ENCODE measurements around the gene SLC2A5.

The SLC2A5 gene

DNA sequence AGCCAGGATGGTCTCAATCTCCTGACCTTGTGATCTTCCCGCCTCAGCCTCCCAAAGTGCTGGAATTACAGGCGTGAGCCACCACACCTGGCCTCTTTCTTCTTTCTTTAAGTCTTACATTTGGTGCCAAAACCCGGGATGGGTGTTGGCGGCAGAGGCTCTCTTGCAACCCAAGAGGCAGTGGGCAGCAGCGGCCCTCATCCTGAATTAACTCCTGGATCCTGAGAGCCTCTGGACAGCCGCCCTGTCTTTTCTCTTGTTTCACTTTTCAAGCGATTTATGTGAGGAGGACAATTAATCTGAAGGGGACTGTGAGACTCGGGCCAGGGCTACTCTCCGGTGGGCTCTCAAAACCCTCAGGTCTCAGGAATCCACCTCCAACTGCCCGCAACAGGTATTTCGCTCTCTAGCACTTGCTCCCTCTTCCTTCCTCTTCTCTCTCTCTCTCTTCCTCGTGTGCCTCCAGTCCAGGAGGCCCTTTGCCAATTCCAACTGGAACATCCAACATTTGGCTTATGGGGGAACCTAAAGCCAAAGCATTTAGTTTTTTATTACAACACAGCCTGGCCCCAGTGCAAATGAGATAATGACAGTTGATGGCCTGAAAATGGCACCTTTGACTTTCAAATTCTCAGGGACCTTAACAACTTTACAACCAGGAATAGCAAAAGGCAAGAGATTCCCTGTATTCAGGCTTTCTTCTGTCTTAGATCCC lies 18.1 kb upstream of the SLC2A5 start:
- DNase-seq: no peak

DNA sequence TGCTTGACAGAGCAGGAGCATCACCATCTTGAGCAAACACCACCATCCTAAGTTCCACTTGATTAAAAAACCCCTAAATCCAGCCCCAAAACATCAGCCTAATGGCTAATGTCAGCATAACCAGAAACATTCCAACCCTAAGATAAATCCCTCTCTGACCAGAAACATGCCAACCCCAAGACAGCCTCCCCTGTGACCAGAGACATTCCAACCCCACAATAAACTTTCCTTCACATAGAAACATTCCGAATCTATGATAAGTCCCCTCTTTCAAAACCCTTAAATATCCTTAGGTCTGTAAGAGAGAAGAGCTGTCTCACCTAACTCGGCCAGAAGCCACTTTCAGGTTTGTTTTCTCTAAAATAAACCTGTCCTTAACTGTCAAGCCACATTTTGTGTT lies 17.4 kb upstream of the SLC2A5 start:
- no peak for DNase-seq

DNA sequence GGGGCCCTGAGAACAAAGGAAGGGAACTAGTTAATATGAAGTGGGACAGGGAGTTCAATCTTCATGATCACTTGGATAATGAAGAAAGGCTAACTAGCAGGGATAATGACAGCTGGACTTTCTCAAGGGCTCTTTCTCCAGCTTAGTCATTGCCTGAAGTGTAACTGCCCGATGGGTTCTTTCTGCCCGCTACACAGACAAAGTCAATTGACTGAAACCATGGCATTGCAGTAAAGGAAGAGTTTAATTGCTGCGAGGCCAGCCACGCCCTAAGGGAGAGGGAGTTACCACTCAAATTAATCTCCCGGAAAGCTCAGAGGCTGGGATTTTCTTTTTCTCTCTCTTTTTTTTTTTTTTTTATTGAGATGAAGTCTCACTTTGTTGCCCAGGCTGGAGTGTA lies 16.6 kb upstream of the SLC2A5 start:
- DNase-seq: no peak

DNA sequence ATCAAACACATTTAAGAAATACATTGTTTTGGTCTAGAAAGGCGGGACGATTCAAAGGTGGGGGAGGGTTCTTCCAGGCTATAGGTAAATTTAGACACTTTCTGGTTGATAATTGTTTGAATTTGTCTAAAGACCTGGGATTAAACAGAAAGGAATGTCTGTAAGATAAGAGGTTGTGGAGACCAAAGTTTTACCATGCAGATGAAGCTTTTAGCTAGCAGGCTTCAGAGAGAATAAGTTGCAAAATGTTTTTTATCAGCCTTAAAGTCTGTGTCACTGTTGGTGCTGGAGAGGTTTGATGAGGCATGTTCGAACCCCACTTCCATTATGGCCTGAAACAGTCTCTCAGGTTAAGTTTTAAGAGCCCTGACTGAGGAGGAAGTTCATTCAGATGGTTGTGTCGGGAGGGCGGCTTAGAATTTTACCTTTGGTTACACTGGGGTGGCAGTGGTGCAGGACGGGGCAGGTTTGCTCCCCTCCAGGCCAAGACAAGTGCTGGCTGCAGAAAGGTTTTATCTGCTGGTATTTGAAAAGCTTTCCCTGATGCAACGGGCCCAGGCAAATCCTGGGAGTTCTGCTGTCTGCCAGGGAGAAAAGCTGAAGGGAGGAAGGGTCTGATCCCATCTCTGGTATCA lies 16.0 kb upstream of the SLC2A5 start:
- no peak for DNase-seq

DNA sequence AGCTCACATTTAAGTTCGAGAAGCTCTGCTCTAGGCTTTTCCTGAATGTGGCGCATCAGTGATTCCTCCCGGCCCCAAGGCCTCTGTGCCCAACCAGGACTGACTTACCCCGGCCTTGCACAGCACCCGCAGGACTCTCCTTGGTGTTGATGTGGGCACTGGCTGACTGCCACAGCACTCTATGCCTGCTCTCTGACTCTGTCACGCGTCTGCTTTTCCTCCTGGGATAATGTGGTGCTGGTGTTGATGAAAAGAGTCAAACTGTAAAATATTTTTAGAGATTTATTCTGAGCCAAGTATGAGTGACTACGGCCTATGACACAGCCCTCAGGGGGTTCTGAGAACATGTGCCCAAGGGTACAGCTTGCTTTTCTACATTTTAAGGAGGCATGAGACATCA lies 15.5 kb upstream of the SLC2A5 start:
- DNase-seq: no peak

DNA sequence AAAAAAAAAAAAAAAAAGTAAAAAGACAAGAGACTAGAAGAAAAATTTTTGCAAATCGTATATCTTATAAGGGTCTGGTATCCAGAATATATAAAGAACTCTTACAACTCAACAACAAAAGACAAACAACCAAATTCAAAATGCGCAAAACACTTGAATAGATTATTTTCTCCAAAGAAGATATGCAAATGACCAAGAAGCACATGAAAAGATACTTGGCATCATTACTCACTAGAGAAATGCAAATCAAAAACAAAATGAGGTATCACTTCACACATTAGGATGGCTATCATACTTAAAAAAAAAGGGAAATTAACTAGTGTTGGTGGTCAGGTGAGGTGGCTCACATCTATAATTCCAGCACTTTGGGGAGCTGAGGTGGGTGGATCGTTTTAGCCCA lies 12.0 kb upstream of the SLC2A5 start:
- no peak for DNase-seq

DNA sequence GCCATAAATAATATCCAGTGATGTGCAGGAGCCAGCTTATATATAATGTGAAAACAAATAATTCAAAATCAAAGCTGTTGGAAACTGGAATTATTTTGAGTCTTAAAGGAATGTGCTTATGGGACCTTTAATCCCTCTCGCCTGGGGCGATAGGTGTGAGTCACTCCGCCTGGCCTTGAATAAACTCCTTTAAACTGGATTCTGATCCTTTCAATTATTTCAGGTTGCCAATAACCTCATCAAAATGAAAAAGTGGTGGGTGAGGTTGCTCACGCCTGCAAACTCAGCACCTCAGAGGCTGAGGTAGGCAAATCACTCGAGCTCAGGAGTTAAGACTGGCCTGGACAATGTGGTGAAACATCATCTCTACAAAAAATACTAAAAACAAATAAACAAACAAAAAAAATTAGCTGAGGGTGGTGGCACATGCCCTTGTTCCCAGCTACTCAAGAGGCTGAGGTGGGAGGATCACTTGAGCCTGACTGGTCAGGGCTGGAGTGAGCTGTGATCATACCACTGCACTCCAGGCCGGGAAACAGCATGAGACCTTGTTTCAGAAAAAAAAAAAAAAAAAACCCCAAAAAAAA lies 11.4 kb upstream of the SLC2A5 start:
- no peak for DNase-seq

DNA sequence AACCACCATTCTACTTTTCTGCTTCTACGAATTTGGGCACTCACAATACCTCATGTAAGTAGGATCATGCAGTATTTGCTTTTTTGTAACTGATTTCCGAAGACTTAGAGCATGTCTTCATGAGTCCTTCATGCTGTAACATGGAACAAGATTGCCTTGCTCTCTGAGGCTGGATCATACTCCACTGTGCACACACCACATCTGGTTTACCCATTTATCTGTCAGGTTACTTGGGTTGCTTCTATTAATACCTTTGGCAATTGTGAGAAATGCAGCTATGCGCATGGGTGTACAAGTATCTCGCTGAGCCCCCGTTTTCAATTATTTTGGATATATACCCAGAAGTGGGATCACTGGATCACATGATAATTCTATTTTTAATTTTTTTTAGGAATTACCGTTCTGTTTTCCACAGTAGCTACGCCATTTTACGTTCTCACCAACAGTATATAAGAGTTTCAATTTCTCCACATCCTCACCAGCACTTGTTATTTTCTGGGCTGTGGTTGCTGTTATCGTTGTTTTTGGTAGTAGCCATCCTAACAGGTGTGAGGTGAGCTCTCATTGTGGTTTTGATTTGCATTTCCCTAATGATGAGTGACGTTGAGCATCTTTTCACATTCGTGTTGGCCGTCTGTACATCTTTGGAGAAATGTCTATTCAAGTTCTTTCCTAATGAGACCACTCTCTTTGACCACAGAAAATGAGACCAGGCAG lies 10.7 kb upstream of the SLC2A5 start:
- DNase-seq: no peak

DNA sequence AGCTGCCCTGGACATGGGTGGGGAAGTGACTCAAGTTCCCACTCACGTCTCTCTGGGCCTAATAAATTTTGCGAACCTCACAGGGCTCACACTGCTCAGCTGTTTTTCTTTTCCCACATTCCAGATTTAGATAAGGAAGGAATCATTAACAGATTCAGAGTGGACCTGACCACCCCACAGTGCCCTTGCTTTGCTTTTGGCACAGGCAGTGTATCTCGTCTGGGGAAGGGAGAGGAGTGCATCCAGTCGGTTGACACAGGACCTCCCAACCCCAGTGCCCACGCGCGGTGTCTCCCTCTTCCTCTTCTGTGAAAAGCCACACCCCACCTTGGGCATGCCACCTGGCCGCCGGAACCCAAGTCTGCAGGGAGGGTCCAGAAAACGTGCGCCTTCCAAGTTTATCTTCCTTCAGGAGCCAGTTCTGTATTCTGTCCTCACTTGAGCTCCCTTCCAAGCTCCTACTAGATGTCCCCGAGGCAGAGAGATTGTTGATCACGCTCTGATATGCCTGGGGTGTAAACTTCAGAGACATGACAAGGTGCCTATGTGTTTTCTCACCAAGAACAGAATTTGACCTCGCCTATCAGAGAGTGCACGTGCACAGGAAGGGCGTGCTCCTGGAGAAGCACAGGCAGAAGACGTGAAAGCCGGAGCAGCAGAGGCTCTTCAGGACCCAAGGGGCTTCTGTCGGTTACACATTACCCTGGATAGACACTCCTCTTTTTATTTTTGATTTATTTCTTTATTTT lies 9.5 kb upstream of the SLC2A5 start:
- DNase-seq: no peak

DNA sequence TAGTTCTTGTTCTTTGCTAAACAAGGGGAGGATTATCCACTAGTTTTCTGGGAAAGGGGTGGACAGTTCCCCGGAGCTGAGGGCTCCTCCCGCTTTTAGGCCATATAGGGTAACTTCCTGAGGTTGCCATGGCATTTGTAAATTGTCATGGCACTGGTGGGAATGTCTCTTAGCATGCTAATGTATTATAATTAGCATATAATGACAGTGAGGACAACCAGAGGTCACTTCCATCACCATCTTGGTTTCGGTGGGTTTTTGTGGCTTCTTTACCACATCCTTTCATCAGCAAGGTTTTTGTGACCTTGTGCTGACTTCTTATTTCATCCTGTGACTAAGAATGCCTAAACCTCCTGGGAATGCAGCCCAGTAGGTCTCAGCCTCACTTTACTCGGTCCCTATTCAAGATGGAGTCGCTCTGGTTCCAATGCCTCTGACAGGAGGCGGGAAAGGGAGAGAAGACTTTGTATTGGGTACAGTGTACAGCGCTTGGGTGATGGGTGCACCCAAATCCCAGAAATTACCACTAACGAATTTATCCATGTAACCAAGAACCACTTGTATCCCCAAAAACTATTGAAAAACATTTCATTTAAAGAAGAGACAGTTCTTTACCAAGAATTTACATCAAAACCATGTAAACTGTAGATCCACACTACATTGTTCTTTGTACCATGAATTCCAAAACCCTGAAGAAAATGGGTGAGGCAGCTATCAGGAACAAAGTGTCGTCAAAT lies 8.7 kb upstream of the SLC2A5 start:
- DNase-seq: no peak

DNA sequence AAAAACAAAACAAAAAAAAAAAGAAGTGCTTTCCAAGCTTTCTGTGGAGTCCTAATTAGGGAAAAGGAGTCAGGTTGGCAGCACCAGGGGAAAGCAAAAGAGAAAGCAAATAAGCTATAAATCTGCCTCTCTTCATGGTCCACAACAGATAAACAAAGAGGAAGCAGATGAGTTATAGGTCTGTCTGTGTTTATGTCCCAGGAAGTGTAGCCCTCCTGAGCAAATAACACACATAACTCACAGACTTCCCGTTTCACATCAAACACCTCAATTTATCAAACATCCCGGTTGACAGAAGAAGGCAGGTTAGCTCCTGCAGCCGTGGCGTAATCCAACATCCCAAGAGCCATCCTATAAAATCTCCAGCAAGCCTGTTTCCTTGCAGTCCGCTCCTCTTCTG lies 5.6 kb upstream of the SLC2A5 start:
- no peak for DNase-seq

DNA sequence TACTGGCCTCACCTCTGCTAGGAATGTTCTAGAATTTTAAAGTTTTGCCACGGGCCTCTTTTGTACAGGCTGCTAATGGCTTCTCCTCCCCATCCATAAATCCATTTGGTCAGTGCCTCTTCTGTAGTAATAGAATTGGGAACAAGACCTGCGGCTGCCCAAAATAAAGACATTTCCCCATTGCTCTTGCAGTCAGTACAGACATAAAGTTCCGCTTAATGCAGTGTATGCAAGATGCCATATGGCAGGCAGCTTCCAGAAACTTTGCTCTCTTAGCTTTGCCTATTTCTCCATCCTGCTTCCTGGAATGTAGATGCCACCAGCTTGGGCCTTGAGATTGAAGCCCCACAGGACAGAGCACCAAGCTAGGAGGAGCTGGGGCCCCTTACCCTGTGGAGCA lies 3.7 kb upstream of the SLC2A5 start:
- DNase-seq: no peak

DNA sequence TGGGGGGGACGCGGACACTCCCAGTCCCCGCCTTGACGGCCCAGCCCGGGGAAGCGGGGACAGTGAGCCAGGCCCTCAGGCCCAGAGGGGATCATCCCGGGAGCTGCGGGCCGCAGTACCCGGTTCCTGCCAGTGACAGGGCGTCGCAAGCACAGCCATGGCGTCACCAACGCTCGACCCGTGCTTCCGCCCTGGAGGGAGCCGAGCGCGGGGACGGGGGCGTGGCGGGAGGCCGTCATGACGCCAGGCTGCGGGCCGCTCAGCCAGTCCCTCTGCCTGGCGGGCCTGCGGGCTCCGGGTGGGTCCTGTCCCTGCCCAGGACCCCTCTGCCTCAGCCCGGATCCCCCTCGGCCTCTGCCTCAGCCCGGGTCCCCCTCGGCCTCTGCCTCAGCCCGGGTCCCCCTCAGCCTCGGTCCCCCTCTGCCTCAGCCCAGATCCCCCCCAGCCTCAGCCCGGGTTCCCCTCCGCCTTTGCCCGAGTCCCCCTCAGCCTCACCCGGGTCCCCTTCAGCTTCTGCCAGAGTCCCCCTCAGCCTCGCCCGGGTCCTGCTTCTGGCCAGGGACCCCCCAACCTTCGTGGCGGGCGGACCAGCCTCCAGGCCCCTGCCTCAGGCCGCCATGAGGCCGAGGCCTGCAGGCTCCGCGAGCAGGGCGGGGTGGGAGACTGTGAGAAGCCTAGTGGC lies 2.3 kb upstream of the SLC2A5 start:
- DNase-seq: no peak

DNA sequence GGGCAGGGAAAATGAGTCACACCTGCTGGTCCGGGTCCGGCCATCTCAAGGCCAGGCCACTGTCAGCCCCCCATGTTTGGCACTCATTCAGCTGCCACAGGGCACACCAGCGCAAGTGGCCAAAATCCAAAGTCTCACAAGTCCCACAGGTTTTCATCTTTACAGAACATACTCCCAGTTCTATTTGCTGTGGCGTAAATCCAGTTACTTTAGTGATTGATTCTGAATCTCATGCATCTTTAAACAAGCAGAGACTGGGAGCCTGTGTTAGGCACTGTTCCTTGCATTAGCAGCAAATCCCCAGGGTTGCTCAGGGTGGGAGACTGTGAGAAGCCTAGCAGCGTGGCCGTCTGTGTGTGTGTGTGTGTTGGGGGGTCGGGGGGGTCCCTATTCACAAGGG lies 1.1 kb upstream of the SLC2A5 start:
- DNase-seq: no peak

DNA sequence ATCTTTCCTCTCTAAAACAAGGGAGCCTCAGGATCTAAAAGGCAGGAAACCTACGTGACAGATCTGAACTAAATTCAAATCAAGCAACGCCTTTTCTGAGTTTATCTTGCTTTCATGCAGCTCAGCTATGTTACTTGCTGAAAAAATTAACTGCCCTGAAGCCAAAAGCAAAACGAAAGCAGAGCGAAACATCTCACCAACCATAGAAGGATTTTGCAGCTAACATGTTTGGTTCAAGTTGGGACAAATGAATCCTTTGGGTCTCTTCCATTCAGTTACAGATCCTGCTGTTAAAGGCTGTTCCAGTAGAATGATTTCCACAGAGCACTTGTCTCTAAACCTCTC lies 482 bp downstream of the SLC2A5 start:
- no peak for DNase-seq

DNA sequence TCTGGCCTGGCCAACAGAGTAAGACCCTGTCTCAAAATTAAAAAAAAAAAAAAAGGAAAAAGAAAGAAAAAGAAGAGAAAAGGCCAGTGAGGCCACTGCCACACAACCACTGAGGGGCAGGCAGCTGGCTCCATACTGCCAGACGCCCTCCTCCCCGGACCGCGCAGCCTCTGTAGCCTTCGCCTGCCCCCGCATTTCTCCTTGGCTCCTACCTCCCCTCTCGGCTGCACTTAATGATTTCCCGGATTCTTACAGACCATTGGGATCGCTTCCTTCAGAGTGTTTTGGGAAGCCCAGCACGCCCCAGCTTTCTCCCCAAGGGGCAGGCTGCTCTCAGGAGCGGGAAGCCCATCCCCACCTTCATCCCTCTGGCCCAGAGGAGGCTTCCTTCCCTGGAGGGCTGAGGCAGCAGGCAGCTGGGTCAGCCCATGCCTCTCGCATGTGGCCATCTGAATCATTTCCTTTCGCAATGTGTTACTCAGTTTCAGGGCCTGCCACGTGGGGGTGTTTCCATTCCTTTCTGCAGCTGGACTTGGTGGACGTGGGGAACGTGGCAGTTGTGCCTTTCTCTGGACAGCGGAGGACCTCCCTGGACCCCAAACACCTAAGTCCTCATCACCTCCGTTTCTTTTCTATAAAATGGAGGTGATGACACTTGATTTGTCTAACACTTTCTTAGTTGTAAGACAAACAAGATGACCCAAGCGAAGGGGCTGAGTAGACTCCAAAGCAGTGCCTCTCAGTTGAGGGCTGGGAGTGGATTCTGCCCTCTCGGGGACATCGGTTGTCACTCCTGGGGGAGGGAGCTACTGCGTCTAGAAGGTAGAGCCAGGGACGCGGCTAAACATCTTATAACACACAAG lies 2.3 kb downstream of the SLC2A5 start:
- DNase-seq: no peak

DNA sequence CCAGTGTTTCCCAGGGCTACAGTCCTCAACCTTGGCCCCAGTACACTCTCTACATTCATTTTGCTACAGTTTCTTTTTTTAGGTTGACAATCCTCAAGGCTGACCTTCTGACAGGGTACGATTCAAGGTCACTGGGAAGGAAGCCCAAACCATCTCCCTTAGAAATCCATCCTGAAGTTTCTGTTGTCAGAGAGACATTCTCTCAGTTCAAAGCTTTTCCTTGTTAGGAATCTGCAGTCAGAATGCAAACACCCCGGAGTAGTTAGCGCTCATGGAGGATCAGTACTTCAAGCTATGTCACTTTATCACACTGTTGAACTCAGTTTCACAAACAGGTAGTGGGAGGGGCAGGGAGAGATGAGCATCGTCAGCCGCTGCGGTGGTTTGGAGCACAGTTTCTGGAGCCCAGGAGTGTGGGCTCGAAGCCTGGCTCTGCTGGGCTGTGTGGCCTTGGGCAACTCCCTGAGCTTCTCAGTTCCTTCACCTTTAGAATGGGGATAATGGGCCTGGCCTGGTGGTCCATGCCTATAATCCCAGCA lies 4.2 kb downstream of the SLC2A5 start:
- DNase-seq: no peak

DNA sequence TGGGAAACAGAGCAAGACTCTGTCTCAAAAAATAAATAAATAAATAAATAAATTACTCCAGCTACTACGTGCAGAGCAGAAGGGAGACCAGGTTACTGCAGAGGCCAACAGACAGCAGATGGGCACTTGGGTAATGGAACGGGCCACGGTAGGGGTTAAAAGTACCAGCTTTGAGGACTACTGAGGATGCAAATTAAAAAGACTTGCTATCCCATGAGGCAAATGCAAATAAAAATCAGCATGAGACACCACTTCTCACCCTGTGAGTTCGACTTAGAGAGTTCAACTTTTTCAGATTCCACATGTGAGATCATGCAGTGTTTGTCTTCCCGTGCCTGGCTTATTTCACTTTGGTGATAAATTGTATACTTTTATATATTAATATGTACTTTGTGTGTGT lies 6.6 kb downstream of the SLC2A5 start:
- DNase-seq: no peak

DNA sequence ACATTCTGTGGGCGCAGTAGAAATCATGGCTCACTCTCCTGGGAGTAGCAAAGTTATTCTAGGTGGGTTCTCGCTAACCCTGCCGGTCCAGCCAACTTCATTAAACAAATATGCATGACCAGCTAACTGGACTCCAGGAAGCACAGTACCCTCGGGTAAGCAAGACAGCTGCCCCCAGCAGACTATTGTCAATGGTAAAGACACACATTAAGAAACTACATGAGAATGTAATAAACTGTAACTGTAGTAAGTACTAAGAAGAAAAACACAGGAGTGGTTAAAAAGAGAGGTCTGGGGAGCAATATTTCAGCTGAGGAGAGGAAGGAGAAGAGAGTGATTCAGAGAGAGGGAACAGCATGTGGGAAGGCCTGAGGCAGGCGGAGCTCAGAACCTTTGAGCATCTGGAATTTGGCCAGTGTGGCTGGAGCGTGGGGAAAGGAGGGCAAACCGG lies 7.4 kb downstream of the SLC2A5 start:
- DNase-seq: no peak

DNA sequence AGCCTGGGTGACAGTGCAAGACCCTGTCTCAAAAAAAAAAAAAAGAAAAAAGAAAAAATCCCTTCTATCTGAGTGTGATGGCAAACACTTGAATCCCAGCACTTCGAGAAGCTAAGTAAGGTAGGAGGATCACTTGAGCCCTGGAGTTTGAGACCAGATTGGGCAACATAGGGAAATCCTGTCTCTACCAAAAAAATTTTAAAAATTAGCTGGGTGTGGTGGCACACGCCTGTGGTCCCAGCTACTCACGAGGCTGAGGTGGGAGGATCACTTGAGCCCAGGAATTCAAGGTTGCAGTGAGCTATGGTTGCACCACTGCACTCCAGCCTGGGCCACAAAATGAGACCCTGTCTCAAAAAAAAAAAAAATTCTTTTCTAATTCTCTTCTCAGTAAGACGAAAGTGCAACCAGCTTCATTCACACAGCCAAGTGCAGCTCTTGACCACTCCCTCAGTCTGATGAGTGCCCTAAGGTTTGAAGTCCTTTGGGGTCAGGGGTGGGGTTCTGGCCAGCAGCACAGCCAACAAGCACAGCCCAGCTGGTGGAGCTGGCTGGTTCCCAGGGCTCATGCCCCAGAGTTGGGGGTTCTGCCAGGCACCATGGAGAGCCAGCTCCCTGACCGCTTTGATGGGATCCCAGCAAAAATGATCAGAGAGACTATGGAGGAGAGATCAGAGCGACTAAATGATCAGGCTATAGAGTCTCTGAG lies 8.0 kb downstream of the SLC2A5 start:
- DNase-seq: no peak

Measured in effector CD4-positive, alpha-beta T cell (primary cell).